HG03025 (cell line): ENCODE data around the gene GRIA3.
"Not testable (repeated sequence)": the region's sequence is repeated elsewhere in the genome, so short reads cannot be mapped to it uniquely, and the experiment has no call there.

ENCODE experiments used
- ATAC-seq: cut with Tn5 transposase; IDR thresholded peaks from one replicate; pipeline ENCODE4 v1.9.1; 2021; ENCODE audit warnings: mild to moderate bottlenecking, moderate library complexity; ENCODE audit not compliant: unreplicated experiment, low FRiP score

The GRIA3 gene

GRCh38 chrX:123337886-123338639 is 154.0 kb downstream of the GRIA3 start:
- no peak for ATAC-seq

DNA sequence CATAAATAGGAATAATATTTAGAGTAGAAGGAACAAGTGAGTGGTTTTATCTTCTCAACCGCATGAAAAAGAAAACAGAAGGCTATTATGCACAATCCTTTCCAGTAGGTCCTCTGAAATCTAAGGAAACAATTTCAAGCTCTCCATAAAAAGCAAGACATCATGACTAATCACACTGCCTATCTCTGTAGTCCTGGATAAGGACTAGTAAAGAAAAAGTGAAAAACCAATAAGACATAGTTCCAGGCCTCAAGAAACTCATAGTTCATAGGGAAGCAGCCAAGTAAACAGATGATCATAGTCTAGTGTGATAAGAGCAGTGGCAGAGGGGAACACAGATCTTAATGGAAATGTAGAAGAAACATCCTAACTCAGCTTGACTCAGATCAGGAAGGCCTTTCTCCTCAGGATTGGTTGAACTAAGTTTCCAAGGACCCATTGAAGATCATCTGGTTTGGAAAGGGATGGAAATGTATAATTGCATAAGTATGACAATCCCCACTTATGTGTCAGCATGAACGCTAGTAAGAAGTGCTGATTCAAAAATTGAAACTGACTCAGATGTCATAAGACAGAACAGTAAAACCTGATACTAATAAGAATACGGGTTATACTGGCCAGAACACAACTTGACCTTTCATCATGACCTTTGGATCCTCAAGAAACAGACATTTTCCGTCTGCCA is 155.3 kb downstream of the GRIA3 start:
- no peak for ATAC-seq

GRCh38 chrX:123340696-123341095 is 156.6 kb downstream of the GRIA3 start:
- ATAC-seq: no peak

- no peak for ATAC-seq
Measured at GRCh38 chrX:123348468-123348867, 164.4 kb downstream of the GRIA3 start.

- ATAC-seq: no peak
Measured at GRCh38 chrX:123350226-123350625, 166.1 kb downstream of the GRIA3 start.

DNA sequence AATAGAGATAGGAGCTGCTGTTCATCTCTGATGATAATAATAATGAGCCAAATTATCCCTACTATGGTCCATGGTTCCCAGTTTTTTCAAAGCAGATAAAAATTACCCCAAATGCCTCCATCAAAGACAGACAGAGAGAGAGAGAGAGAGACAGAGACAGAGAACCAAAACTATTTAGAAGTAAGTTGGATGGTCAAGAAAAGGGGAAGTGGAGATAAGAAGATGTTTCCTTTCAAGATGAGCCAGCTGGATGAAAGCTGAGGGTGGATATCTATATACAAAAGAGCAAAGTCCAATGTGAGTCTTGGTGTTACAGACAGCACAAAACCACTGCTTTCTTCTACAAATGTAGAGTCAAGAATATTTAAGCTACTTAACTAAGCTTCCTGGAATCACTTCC is 173.9 kb downstream of the GRIA3 start:
- ATAC-seq: peak; percentile 92

GRCh38 chrX:123358457-123358856 is 174.4 kb downstream of the GRIA3 start:
- no peak for ATAC-seq

GRCh38 chrX:123361371-123361770 is 177.3 kb downstream of the GRIA3 start:
- no peak for ATAC-seq

- not testable (repeated sequence) for ATAC-seq
Measured at GRCh38 chrX:123386196-123386595, 202.1 kb downstream of the GRIA3 start.

DNA sequence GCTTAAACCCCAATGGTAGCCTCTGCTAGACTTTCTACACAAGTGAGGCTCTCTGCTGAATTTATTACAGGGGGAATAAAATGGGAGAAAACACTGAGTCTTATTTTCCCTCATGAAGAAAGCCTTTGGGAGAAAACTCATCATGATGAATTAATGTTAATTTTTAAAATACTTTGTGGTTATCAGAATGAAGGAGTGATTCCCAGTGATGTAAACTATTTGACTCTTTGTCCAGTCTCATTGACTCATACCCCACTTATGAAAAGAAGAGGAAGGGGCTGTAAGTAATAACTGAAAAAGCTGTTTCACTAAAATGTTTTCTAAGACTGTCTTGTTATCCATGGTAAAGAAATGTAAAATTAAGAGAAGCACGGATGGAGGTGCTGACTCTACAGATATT is 208.8 kb downstream of the GRIA3 start:
- no peak for ATAC-seq

DNA sequence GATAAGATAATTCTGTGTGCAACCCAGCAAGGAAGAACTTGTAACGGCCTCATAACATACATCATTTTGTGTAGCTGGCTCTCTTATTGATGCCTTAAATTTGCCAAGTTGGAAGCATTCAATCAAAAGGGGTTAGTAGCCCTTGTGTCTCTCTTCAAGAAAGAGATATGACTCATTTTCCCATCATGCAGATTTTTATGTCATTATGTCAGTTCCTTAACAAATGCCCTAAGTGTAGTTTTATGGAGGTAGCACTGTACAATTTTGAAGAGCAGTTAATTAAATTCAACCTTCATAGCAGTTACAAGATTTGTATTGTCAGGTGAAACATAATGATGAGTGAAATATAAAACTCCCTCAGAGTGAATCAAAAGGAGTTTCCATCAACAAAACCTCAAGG is 215.6 kb downstream of the GRIA3 start:
- ATAC-seq: no peak

- no peak for ATAC-seq
Measured at GRCh38 chrX:123405231-123405630, 221.2 kb downstream of the GRIA3 start.

- no peak for ATAC-seq
Measured at GRCh38 chrX:123408821-123409737, 225.0 kb downstream of the GRIA3 start.

GRCh38 chrX:123422875-123423274 is 238.8 kb downstream of the GRIA3 start:
- ATAC-seq: no peak

- peak; percentile 83 for ATAC-seq
Measured at GRCh38 chrX:123424546-123424945, 240.5 kb downstream of the GRIA3 start.

- ATAC-seq: no peak
Measured at GRCh38 chrX:123425471-123425870, 241.4 kb downstream of the GRIA3 start.

GRCh38 chrX:123425904-123426303 is 241.8 kb downstream of the GRIA3 start:
- no peak for ATAC-seq

- ATAC-seq: no peak
Measured at GRCh38 chrX:123432361-123433150, 248.5 kb downstream of the GRIA3 start.

DNA sequence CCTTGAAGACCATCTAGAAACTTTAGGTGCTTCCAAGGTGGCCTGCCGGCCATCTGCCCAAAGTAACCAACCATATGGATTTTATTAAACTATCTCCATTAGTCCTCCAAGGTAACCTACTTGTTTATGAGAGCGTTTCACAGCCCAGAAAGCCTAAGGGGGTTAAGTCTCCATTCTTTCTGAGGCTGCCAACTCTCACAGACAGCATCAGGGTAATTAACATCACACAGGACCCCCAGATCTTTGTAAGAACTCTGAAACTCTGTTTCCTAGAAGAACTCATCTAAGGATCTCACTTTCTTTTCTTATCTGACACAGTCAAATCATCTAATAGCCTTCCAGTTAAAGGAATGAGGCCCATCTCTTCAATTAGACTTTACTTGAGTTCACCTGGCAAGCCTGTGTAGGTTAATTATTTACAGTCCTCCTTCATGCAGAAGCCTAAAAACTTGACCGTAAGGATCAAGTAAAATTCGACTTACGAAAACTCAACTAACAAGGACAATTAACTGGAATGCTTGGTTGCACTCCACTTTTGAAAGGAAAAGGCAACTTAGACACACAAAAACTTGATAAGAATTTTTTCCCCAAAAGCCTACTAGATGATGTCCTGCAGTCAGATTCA is 252.5 kb downstream of the GRIA3 start:
- ATAC-seq: no peak

DNA sequence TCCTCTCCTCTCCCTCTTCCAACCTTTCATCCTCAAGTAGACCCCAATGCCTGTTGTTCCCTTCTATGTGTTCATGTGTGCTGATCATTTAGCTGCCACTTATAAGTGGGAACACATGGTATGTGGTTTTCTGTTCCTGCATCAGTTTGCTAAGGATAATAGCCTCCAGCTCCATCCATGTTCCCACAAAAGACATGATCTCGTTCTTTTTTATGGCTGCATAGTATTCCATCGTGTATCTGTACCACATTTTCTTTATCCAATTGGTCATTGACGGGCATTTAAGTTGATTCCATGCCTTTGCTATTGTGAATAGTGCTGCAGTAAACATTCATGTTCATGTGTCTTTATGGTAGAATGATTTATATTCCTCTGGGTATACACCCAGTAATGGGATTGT is 255.8 kb downstream of the GRIA3 start:
- not testable (repeated sequence) for ATAC-seq
